Effector memory CD4-positive, alpha-beta T cell (primary cell): ENCODE measurements around the gene FKBP2.

Experiments used
- DNase-seq, 3 donors: peaks; one replicate each; pipeline ENCODE4 v3.0.0-alpha.2; 2020
- H3K27ac ChIP-seq: 2 replicates; pipeline ENCODE4 v1.7.0; 2013; ENCODE audit warnings: mild to moderate bottlenecking, low read length, moderate library complexity; ENCODE audit not compliant: insufficient read depth, poor library complexity, severe bottlenecking
- H3K27me3 ChIP-seq: replicated peaks from 2 replicates; pipeline ENCODE4 v1.7.0; 2013; ENCODE audit warnings: mild to moderate bottlenecking, low read length; ENCODE audit not compliant: insufficient read depth, control insufficient read depth, poor library complexity, severe bottlenecking
- H3K36me3 ChIP-seq: 2 replicates; pipeline ENCODE4 v1.7.0; 2013; ENCODE audit warnings: mild to moderate bottlenecking, low read length, moderate library complexity; ENCODE audit not compliant: control insufficient read depth, insufficient read depth
- H3K4me1 ChIP-seq: 2 replicates; pipeline ENCODE4 v1.7.0; 2013; ENCODE audit warnings: low read length, mild to moderate bottlenecking; ENCODE audit not compliant: control insufficient read depth, insufficient read depth, poor library complexity, severe bottlenecking
- H3K4me3 ChIP-seq: 2 replicates; pipeline ENCODE4 v1.7.0; 2013; ENCODE audit warnings: low read length, low read depth, mild to moderate bottlenecking; ENCODE audit not compliant: insufficient read depth, poor library complexity, severe bottlenecking
- H3K9me3 ChIP-seq: 2 replicates; pipeline ENCODE4 v1.7.0; 2013; ENCODE audit warnings: mild to moderate bottlenecking, low read length, moderate library complexity; ENCODE audit not compliant: control insufficient read depth

The FKBP2 gene

DNA sequence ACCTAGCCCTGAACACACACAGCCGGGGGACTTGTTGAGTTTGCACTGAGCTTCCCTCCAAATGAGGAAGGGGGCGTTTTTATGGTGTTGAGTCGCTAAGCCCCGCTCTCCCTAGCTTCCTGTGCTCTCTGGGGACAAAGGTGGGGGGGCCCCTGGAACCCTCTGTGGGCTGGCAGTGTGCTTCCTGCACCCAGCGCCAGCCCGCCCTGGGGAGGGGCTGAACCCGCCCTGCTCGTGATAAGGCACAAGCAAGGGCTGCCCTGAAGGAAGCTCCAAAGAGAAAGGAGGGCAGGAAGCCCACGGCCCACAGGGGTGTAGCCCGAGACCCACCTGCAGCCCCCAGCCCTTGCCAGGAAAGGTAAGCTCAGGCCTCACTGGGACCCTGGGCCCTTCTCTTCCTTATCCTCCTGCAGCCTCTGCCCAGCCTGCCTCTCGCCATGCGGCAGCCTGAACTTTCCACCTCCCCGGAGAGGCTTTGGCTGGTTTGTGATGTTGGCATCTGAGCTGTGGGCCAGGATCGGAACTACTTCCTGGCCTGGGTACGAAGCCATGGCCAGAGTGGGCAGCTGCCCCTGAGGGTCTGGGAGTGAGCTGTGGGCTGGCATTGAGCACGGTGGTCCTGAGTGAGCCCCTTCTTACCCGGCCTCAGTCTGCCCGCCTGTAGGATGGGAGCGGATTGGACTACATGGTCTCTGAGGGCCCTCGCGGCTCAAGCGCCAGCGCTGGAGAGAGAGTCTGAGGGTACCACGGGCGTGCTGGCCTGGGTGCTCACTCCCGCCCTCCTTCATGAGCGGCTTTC is 34.2 kb upstream of the FKBP2 start, which contains the start of gene FERMT3:
TSS of gene FERMT3 (plus strand) at position 265 of the 799 bp plus-strand sequence. CDS start 644 bp downstream, outside the sequence.
- DNase-seq, result peak in 2 of 3 donors; percentile 48 to 52
- Histone ChIP-seq H3K36me3 (peaks cover 47% of the 10 kb centered on the region), H3K9me3 (no peaks in the 10 kb centered on the region), H3K4me1 (peaks cover 43% of the 10 kb centered on the region), H3K4me3 (peak within 1 kb of the TSS; percentile 84), H3K27me3 (no peaks in the 10 kb centered on the region), H3K27ac (peak within 1 kb of the TSS; percentile 81)

DNA sequence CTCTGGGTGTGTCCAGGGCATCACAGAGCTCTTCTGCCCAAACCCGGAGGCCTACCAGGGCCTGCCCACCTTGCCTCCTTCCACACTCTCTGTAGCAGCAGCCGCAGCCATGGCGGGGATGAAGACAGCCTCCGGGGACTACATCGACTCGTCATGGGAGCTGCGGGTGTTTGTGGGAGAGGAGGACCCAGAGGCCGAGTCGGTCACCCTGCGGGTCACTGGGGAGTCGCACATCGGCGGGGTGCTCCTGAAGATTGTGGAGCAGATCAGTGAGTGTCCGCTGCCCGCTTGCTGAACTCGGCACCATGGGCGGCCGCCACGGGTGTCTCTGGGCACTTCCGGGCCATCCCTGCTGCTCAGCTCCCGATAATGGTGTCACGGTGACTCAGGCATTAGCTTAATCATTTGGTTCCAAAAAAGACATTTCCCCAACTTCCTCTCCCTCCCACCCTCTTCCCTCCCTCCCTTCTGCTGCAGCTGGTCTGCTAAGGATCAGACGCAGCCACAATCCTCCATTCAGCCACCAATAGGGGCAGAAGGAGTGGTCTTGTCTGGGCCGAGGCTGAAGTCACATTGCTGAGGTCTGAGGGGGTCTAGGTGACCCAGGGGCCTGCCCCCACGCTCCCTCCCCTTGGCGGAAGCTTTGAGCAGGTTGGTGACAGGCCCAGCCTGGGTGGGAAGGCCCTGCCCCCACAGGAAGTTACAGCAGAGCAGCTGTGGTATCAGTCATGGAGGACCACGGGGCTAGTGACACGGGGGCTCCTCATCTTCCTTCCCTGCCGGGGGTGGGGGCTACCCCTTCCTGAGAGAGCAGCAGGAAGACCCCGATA is 33.4 kb upstream of the FKBP2 start:
- Histone ChIP-seq H3K9me3 (no peaks in the 10 kb centered on the region), H3K4me1 (peaks cover 43% of the 10 kb centered on the region), H3K27me3 (no peaks in the 10 kb centered on the region), H3K27ac (peak overlapping the region; percentile 81), H3K4me3 (peak overlapping the region; percentile 84), H3K36me3 (peaks cover 48% of the 10 kb centered on the region)
- DNase-seq, result peak; percentile 46 to 54 (median 46)

DNA sequence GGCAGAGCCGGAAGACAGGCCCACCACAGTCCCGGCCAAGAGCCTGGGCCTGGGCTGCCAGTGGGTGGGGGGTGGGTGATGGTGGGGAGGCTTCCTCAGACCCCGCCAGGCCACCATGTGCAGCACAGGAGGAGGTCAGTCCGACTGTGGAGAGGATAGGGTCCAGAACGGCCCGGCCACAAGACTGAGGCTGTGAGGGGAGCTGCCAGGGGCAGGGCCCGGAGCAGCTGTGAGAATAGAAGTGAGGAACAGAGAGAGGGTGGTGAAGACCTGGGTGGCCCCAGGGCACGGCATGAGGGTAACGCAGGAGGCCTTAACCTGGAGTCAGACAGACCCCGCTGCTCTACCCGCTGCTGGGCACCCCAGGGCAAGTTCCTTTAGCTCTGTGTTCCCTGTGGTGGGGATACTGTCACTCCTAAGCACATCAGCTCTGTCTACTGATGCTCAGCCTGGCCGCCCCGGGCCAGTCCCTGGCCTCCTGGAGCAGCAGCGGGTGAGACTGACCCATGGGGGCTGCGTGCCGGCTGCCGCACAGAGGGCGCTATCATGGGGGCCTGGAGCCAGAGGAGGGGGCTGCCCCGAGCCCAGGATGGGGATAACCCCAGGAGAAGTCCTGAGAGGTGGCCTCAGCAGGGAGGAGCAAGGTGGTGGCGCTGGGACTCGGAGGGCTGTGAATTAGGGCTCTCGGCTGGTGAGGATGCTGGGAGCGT is 32.7 kb upstream of the FKBP2 start:
- peaks cover 43% of the 10 kb centered on the region for H3K36me3 ChIP-seq

DNA sequence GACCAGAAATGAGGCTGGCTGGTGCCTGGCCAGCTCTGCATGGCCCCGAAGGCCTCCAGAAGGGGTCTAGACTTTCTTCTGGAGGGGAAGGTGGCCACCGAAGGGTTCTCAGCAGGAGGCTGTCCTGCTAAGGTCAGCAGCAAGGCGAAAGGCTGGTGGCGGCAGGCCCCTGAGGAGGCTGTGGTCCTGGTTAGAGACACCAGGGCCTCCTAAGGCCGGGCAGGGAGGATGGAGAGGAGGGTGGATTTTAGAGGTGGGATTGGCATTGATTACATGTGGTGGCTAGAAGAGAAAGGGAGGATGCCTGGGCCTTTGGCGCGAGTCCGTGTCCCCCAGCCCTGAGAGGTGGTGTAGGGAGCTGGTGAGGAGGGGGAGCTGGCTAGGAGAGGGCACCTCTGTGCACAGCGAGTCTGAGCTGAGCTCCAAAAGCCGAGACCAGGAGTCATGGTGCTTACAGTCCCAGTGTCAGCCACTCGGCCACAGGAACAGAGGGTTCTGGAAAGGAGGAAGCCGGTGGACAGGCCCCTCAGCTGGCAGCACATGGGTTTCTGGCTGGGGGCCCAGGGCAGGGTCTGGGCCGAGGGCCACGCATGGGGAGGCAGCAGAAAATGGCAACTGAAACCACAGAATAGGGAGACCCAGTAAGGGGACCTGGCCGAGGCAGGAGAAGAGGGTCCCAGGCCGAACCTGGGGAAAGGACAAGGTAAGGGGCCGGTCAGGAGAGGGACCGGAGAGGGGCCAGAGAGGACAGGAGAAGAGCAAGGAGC is 31.9 kb upstream of the FKBP2 start:
- peaks cover 43% of the 10 kb centered on the region for H3K4me1 ChIP-seq
- no peaks in the 10 kb centered on the region for H3K27me3 ChIP-seq
- peak overlapping the region; percentile 81 for H3K27ac ChIP-seq
- H3K9me3 ChIP-seq, result no peaks in the 10 kb centered on the region
- H3K36me3 ChIP-seq, result peaks cover 35% of the 10 kb centered on the region
- no peak overlapping the region for H3K4me3 ChIP-seq
- DNase-seq, result no peak

More for the DNA sequence above, 32.7 kb upstream of the FKBP2 start:
- Histone ChIP-seq H3K27ac (peak overlapping the region; percentile 81), H3K4me1 (peaks cover 43% of the 10 kb centered on the region), H3K27me3 (no peaks in the 10 kb centered on the region), H3K4me3 (peak overlapping the region; percentile 84), H3K9me3 (no peaks in the 10 kb centered on the region)
- DNase-seq, result no peak

DNA sequence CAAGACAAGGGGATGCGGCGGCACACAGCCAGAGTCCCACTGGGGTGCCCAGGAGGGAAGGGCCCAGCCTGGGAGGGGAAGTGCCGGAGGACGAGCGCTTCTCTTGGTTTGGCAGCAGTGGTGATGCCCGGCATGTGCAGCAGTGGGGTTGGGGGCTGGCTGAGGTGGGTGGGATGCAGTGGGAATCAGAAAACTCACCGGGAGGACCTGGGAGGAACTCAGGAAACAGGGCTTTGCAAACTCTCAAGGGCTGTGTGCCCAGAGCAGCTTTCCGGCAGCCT is 31.4 kb upstream of the FKBP2 start:
- H3K4me1 ChIP-seq, result peaks cover 38% of the 10 kb centered on the region
- H3K4me3 ChIP-seq, result no peak overlapping the region
- no peak overlapping the region for H3K27ac ChIP-seq
- DNase-seq, result no peak
- H3K36me3 ChIP-seq, result peaks cover 32% of the 10 kb centered on the region
- no peaks in the 10 kb centered on the region for H3K9me3 ChIP-seq
- no peaks in the 10 kb centered on the region for H3K27me3 ChIP-seq

DNA sequence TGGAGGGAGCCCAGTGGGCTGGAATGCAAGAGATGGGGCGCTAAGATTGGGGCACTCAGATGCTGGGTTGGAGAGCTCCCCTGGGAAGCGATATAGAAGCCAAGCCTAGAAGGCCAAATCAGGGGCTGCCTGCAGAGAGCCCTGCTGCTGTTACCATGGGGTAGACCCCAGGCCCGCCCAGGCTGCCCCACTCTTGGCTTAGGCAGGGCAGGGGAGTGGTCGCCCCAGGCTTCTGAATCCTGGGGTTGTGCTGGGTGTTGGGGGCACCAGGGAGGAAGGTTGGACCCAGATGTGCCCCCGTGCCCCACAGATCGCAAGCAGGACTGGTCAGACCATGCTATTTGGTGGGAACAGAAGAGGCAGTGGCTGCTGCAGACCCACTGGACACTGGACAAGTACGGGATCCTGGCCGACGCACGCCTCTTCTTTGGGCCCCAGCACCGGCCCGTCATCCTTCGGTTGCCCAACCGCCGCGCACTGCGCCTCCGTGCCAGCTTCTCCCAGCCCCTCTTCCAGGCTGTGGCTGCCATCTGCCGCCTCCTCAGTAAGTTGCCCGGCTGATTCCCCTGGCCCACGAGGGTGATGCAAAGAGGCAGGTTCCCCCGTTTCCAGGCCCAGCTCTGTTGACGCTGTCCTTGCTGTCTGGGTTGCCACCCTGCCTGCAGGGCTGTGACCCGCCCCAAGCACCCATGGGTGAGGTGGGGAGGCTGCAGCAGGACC is 30.4 kb upstream of the FKBP2 start:
- H3K36me3 ChIP-seq, result peaks cover 32% of the 10 kb centered on the region
- no peak overlapping the region for H3K27ac ChIP-seq
- no peak overlapping the region for H3K4me3 ChIP-seq
- H3K9me3 ChIP-seq, result no peaks in the 10 kb centered on the region
- H3K27me3 ChIP-seq, result no peaks in the 10 kb centered on the region
- DNase-seq, result no peak
- peaks cover 33% of the 10 kb centered on the region for H3K4me1 ChIP-seq

DNA sequence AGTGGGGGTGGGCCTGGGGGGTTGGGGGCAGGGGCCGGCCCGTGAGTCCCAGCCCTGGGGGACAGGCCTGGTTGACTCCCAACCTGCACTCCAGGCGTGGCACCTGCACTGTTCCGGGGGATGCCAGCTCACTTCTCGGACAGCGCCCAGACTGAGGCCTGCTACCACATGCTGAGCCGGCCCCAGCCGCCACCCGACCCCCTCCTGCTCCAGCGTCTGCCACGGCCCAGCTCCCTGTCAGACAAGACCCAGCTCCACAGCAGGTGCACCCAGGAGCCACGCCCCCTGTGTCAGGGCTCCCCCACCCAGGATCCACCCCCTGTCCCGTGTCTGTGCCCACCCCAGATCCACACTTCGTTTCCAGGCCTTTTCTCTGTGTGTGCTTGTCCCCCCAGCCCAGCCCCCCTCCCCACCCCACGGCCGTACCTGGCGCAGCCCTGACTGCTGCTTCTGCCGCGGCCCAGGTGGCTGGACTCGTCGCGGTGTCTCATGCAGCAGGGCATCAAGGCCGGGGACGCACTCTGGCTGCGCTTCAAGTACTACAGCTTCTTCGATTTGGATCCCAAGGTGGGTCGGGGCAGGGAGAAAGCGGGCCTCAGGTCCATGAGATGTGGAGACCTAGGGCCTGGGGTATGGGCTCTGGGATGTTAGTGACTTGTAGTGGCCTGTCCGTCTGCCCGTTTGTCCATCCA is 29.6 kb upstream of the FKBP2 start:
- no peak for DNase-seq
- Histone ChIP-seq H3K27ac (no peak overlapping the region), H3K4me3 (no peak overlapping the region), H3K9me3 (no peaks in the 10 kb centered on the region), H3K4me1 (peaks cover 25% of the 10 kb centered on the region), H3K36me3 (peaks cover 37% of the 10 kb centered on the region), H3K27me3 (no peaks in the 10 kb centered on the region)

DNA sequence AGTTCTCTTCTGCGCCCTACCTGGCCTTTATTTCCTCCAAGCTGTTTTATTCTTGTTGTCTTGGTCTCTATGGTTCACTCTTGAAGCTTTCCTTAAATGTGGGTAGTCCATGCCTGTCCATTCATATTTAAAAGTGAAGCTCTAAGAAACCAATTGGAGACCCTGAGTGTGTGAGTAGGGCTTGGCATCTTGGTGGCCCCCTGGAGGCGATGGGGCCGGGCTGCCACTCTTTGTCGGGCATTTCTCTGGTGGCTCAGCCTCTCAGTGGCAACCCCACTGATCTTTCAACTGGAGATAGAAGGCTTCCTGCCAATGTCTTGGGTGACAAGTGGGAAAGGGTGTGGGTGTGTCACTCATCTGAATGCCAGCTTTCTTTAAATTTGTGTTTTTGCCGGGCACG is 24.0 kb upstream of the FKBP2 start:
- H3K4me3 ChIP-seq, result no peak overlapping the region

More for the DNA sequence above, 24.0 kb upstream of the FKBP2 start:
- no peak for DNase-seq
- no peaks in the 10 kb centered on the region for H3K9me3 ChIP-seq
- H3K27ac ChIP-seq, result no peak overlapping the region
- no peaks in the 10 kb centered on the region for H3K4me1 ChIP-seq
- H3K27me3 ChIP-seq, result no peaks in the 10 kb centered on the region
- H3K36me3 ChIP-seq, result peaks cover 47% of the 10 kb centered on the region
